ENCODE measurements around the gene C1orf141. TPM values are rescaled to one million over a fixed set of nuclear protein-coding genes. Genes with fewer than 3 reads are reported as not detected.

Gene C1orf141
- total RNA-seq, 4 donors from 2014 or later: not detected

- H3K9me3 ChIP-seq: no peaks in the 10 kb centered on the region
- intact Hi-C loops (cut with DNase I): no loop called here
- WGBS: 55% methylated on average over 2 of the region's 2 CpGs
Measured at GRCh38 chr1:67130673-67131072, 4.1 kb downstream of the C1orf141 start.

GRCh38 chr1:67126974-67127373 lies 7.8 kb downstream of the C1orf141 start:
- TF ChIP-seq EP300 (IDR thresholded peaks at IDR 0.05) (no peak), POLR2AphosphoS5 (IDR thresholded peaks at IDR 0.05) (no peak), CTCF (IDR thresholded peaks at IDR 0.05) (no peak), POLR2A (IDR thresholded peaks at IDR 0.05; ENCODE audit: low read depth) (no peak)
- Histone ChIP-seq H3K4me1 (no peaks in the 10 kb centered on the region), H3K36me3 (no peaks in the 10 kb centered on the region), H3K27me3 (no peaks in the 10 kb centered on the region), H3K9me3 (no peaks in the 10 kb centered on the region), H3K4me3 (no peak overlapping the region), H3K27ac (replicated peaks in 1 of 4) (no peak overlapping the region)
- no peak for DNase-seq (ENCODE audit: extremely low spot score)
- 85% methylated on average over 1 of the region's 1 CpG for WGBS
- intact Hi-C loops (cut with DNase I): no loop called here

More at GRCh38 chr1:67130673-67131072, 4.1 kb downstream of the C1orf141 start:
- H3K36me3 ChIP-seq: no peaks in the 10 kb centered on the region
- no peak for TF ChIP-seq POLR2A (IDR thresholded peaks at IDR 0.05; ENCODE audit: low read depth)
- TF ChIP-seq POLR2AphosphoS5 (IDR thresholded peaks at IDR 0.05): no peak
- no peak for TF ChIP-seq EP300 (IDR thresholded peaks at IDR 0.05)
- no peak for TF ChIP-seq CTCF (IDR thresholded peaks at IDR 0.05)
- DNase-seq (ENCODE audit: extremely low spot score): no peak
- peaks cover 6 to 13% (median 11%) of the 10 kb centered on the region in 4 donors for H3K4me1 ChIP-seq
- no peak overlapping the region for H3K27ac ChIP-seq (replicated peaks in 1 of 4)
- H3K27me3 ChIP-seq: no peaks in the 10 kb centered on the region
- H3K4me3 ChIP-seq: no peak overlapping the region

- H3K27ac ChIP-seq (replicated peaks in 1 of 4): no peak overlapping the region
- H3K36me3 ChIP-seq: no peaks in the 10 kb centered on the region
- no peaks in the 10 kb centered on the region for H3K4me1 ChIP-seq
- 59% methylated on average over 5 of the region's 5 CpGs for WGBS
- H3K9me3 ChIP-seq: no peaks in the 10 kb centered on the region
- TF ChIP-seq CTCF (IDR thresholded peaks at IDR 0.05) (no peak), POLR2AphosphoS5 (IDR thresholded peaks at IDR 0.05) (no peak), EP300 (IDR thresholded peaks at IDR 0.05) (no peak), POLR2A (IDR thresholded peaks at IDR 0.05; ENCODE audit: low read depth) (no peak)
- H3K27me3 ChIP-seq: no peaks in the 10 kb centered on the region
- intact Hi-C loops (cut with DNase I): no loop called here
- no peak for DNase-seq (ENCODE audit: extremely low spot score)
- no peak overlapping the region for H3K4me3 ChIP-seq
Measured at GRCh38 chr1:67126111-67126746, 8.5 kb downstream of the C1orf141 start.

GRCh38 chr1:67124455-67124854 lies 10.3 kb downstream of the C1orf141 start:
- Histone ChIP-seq H3K36me3 (no peaks in the 10 kb centered on the region), H3K9me3 (no peaks in the 10 kb centered on the region), H3K4me1 (no peaks in the 10 kb centered on the region), H3K27ac (replicated peaks in 1 of 4) (no peak overlapping the region), H3K4me3 (no peak overlapping the region), H3K27me3 (no peaks in the 10 kb centered on the region)
- intact Hi-C loops (cut with DNase I): no loop called here
- 100% methylated on average over 1 of the region's 4 CpGs for WGBS
- DNase-seq (ENCODE audit: extremely low spot score): no peak
- TF ChIP-seq CTCF (IDR thresholded peaks at IDR 0.05) (no peak), POLR2AphosphoS5 (IDR thresholded peaks at IDR 0.05) (no peak), POLR2A (IDR thresholded peaks at IDR 0.05; ENCODE audit: low read depth) (no peak), EP300 (IDR thresholded peaks at IDR 0.05) (no peak)
